T-cell (primary cell): Measurements from ENCODE around the gene RGS18. TPM values are rescaled to one million over a fixed set of nuclear protein-coding genes. Genes with fewer than 3 reads are reported as not detected.
"Not testable (repeated sequence)": the region's sequence is repeated elsewhere in the genome, so short reads cannot be mapped to it uniquely, and the experiment has no call there.

ENCODE experiments used
- ATAC-seq, 4 experiments: fragments of 200-7000 bp in 3 of 4; fragments of 150-1000 bp in 1 of 4; cut with Tn5 transposase; replicated peaks in 1 of 4; 1 replicate in 3 of 4; 2 replicates in 1 of 4; pipeline ENCODE4 v1.10.0; 2021; ENCODE audit warnings: moderate library complexity in 3 of 4, mild to moderate bottlenecking in 2 of 4, moderate number of reproducible peaks in 1 of 4
- CTCF ChIA-PET, 2 donors: fragments of 300-600 bp; sonication (Branson Sonifier 250); formaldehyde crosslinking; loops; one replicate each; lab custom pipeline; 2022; ENCODE audit warnings: antibody characterized with exemption in 2 of 2; lab: Charles Lee
- POLR2A ChIA-PET, 2 donors: fragments of 300-600 bp; sonication (Branson Sonifier 250); formaldehyde crosslinking; loops; one replicate each; lab custom pipeline; 2022; ENCODE audit warnings: antibody characterized with exemption in 2 of 2; lab: Charles Lee
- DNase-seq, 35 experiments: peaks; one replicate each; pipeline versions ENCODE4 v3.0.0 to v3.0.0-alpha.2; 2013 to 2023
- H3K27ac ChIP-seq: one replicate; pipeline ENCODE4 v1.5.1; 2013; ENCODE audit warnings: low read length
- H3K27me3 ChIP-seq, 2 experiments: replicated peaks in 1 of 2; 1 replicate in 1 of 2; 2 replicates in 1 of 2; pipeline versions ENCODE4 v1.6.1 to v1.7.0; 2013; ENCODE audit warnings: low read length in 1 of 2, mixed read lengths in 1 of 2; ENCODE audit not compliant: control insufficient read depth in 2 of 2, insufficient read depth in 2 of 2; ENCODE audit errors: extremely low read depth in 1 of 2
- H3K36me3 ChIP-seq, 2 donors: 1 replicate in 1 of 2; 2 replicates in 1 of 2; pipeline versions ENCODE4 v1.6.1 to v1.7.0; 2013; ENCODE audit warnings: low read length in 1 of 2; ENCODE audit not compliant: control insufficient read depth in 2 of 2, insufficient read depth in 1 of 2; ENCODE audit errors: extremely low read depth in 1 of 2
- H3K4me1 ChIP-seq, 2 experiments: 1 replicate in 1 of 2; 2 replicates in 1 of 2; pipeline versions ENCODE4 v1.6.1 to v1.7.0; 2013; ENCODE audit warnings: low read length in 2 of 2, mixed read lengths in 1 of 2; ENCODE audit not compliant: insufficient read depth in 2 of 2, control insufficient read depth in 1 of 2; ENCODE audit errors: extremely low read depth in 1 of 2
- H3K4me3 ChIP-seq, 2 donors: 1 replicate in 1 of 2; 2 replicates in 1 of 2; pipeline versions ENCODE4 v1.5.1 to v1.7.0; 2013; ENCODE audit warnings: mild to moderate bottlenecking in 2 of 2, low read length in 1 of 2, moderate library complexity in 1 of 2; ENCODE audit not compliant: control insufficient read depth in 1 of 2; ENCODE audit errors: extremely low read depth in 1 of 2
- H3K9me3 ChIP-seq: 2 replicates; pipeline ENCODE4 v1.7.0; 2013
- H3K27ac Mint-ChIP-seq, 2 donors: one replicate each; pipeline ENCODE4 v1.8.0; 2020 to 2021; ENCODE audit warnings: mild to moderate bottlenecking in 2 of 2, mixed read lengths in 2 of 2
- H3K27me3 Mint-ChIP-seq, 2 donors: one replicate each; pipeline ENCODE4 v1.8.0; 2021 to 2022; ENCODE audit warnings: mixed read lengths in 2 of 2
- H3K36me3 Mint-ChIP-seq: one replicate; pipeline ENCODE4 v1.8.0; 2021; ENCODE audit warnings: mixed read lengths
- H3K4me1 Mint-ChIP-seq, 3 donors: one replicate each; pipeline ENCODE4 v1.8.0; 2020 to 2022; ENCODE audit warnings: mixed read lengths in 3 of 3, mild to moderate bottlenecking in 1 of 3
- H3K4me3 Mint-ChIP-seq, 3 donors: one replicate each; pipeline ENCODE4 v1.8.0; 2020 to 2022; ENCODE audit warnings: mild to moderate bottlenecking in 3 of 3, mixed read lengths in 3 of 3, moderate library complexity in 3 of 3
- H3K9me3 Mint-ChIP-seq, 3 donors: one replicate each; pipeline ENCODE4 v1.8.0; 2020 to 2022; ENCODE audit warnings: mixed read lengths in 3 of 3
- whole genome bisulfite sequencing: methylation state at CpG from one replicate; pipeline ENCODE4 v1.1.5; 2013; ENCODE audit warnings: missing lambda C conversion rate; ENCODE audit not compliant: insufficient coverage; 5-methylcytosine and 5-hydroxymethylcytosine counted together
- total RNA-seq, 35 experiments: library from RNA in 6 of 35; stranded (reverse) in 6 of 35; fragments of 120-200 nt in 1 of 35; gene quantifications; one replicate each; pipeline versions ENCODE4 v1.2.1 to v1.2.4 and lab custom pipeline; 2013 to 2026

The RGS18 gene
- total RNA-seq, 5 donors from 2014 or later (not counting 1 experiment from before 2014, with no cell fraction given): 0.53 to 2.5 (median 0.72) TPM

DNA sequence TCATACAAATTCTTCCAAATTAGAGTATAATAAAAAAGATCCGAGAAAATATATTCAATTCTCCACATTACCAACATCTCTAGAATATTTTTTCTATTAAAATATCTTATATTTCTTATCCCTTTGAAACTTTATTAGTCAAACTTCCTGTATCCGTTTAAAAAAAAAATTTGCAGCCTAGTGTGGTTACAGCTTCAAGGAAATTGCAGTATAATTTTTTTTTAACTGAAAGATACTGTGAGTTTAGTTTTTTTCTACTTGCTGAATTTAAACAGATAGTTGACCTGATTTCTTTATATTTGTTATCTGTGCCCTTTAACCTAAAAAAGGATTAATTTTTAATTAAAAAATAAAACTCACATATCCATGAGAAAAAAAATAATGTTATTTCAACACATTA, 1.5 kb downstream of the RGS18 start:
- H3K36me3 Mint-ChIP-seq: no peaks in the 10 kb centered on the region
- no peak overlapping the region for H3K4me3 Mint-ChIP-seq
- CTCF ChIA-PET: no interaction called here
- peaks cover 0 to 2% (median 0%) of the 10 kb centered on the region in 3 donors for H3K9me3 Mint-ChIP-seq
- WGBS: no CpG with 5 or more reads among the region's 2 CpGs
- no peaks in the 10 kb centered on the region for H3K27me3 ChIP-seq
- H3K9me3 ChIP-seq: no peaks in the 10 kb centered on the region
- no peaks in the 10 kb centered on the region for H3K36me3 ChIP-seq
- no peaks in the 10 kb centered on the region for H3K4me1 Mint-ChIP-seq
- H3K4me1 ChIP-seq: peaks cover 0 to 10% of the 10 kb centered on the region in 2 experiments
- H3K27me3 Mint-ChIP-seq: no peaks in the 10 kb centered on the region
- POLR2A ChIA-PET: no interaction called here
- DNase-seq (no peak), ATAC-seq (no peak)
- H3K27ac Mint-ChIP-seq: no peak overlapping the region
- H3K27ac ChIP-seq: no peak overlapping the region
- no peak overlapping the region for H3K4me3 ChIP-seq

DNA sequence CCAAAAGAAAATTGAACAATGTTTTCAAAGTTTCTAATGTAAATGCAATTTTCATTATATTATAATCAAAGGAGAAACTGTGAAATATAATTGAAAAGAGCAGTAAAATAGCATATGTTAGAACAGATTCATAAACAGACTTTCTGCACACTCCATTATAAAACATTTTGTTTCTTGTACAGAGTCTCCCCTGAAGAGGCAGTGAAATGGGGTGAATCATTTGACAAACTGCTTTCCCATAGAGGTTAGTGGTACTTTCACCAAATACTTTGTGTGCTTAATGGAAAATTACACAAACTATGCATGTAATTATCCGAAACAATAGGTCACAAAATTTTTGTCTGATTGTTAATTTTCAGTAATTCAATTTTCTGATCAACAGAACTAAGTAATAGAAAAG, 1.9 kb downstream of the RGS18 start:
- H3K4me1 ChIP-seq: peaks cover 0 to 10% of the 10 kb centered on the region in 2 experiments
- Mint-ChIP-seq H3K9me3 (peaks cover under 1 to 4% (median 1%) of the 10 kb centered on the region in 3 donors), H3K27ac (no peak overlapping the region), H3K36me3 (no peaks in the 10 kb centered on the region), H3K27me3 (no peaks in the 10 kb centered on the region), H3K4me3 (no peak overlapping the region), H3K4me1 (no peaks in the 10 kb centered on the region)
- H3K4me3 ChIP-seq: no peak overlapping the region
- ChIA-PET CTCF (no interaction called here), POLR2A (interaction anchor here in 1 of 2 donors (0.7 kb wide), 1 partner anchor 11 kb away, joined by 4 read pairs; no protein-coding TSS in a partner anchor)
- H3K27me3 ChIP-seq: no peaks in the 10 kb centered on the region
- no peak overlapping the region for H3K27ac ChIP-seq
- no peaks in the 10 kb centered on the region for H3K9me3 ChIP-seq
- DNase-seq (no peak), ATAC-seq (no peak)
- H3K36me3 ChIP-seq: no peaks in the 10 kb centered on the region
- WGBS: no CpG with 5 or more reads among the region's 1 CpG

DNA sequence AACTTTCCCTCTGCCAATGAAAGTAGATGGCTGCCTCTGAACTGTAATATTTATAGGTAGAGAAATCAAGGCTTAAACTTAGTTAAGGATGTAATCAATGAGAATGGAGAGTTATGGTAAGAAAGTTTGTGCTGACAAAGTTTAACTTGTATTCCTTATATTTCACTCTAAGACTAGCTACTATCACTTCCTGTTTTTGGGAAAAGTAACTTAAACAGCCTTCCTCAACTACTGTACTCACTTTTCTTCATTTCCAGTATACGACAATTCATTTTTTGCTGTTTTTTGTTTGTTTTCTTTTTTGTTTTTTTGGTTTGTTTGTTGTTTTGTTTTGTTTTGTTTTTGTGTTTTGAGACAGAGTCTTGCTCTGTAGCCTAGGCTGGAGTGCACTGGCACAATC, 3.7 kb downstream of the RGS18 start:
- Mint-ChIP-seq H3K9me3 (peaks cover 4 to 9% (median 8%) of the 10 kb centered on the region in 3 donors), H3K4me3 (no peak overlapping the region), H3K27me3 (no peaks in the 10 kb centered on the region), H3K4me1 (no peaks in the 10 kb centered on the region), H3K27ac (no peak overlapping the region), H3K36me3 (no peaks in the 10 kb centered on the region)
- CTCF ChIA-PET: no interaction called here
- no CpG with 5 or more reads among the region's 1 CpG for WGBS
- H3K4me3 ChIP-seq: no peak overlapping the region
- H3K4me1 ChIP-seq: peaks cover 0 to 10% of the 10 kb centered on the region in 2 experiments
- DNase-seq: no peak
- POLR2A ChIA-PET: no interaction called here
- no peak overlapping the region for H3K27ac ChIP-seq
- H3K9me3 ChIP-seq: no peaks in the 10 kb centered on the region
- H3K27me3 ChIP-seq: no peaks in the 10 kb centered on the region
- no peaks in the 10 kb centered on the region for H3K36me3 ChIP-seq
- no peak for ATAC-seq

DNA sequence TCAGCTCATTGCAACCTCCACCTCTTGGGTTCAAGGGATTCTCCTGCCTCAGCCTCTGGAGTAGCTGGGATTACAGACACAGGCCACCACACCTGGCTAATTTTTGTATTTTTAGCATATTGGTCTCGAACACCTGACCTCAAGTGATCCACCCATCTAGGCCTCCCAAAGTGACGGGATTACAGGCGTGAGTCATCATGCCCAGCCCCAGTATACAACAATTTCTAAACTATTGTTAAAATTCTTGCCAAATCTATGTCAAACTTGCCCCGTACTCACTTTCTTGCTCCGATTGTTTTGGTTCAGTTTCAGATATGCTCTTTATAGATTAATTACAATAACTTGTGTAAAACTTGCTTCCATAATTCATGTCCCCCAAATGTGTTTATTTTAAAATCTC, 4.1 kb downstream of the RGS18 start:
- Histone ChIP-seq H3K36me3 (no peaks in the 10 kb centered on the region), H3K4me3 (no peak overlapping the region), H3K27me3 (no peaks in the 10 kb centered on the region), H3K27ac (no peak overlapping the region), H3K4me1 (peaks cover 0 to 10% of the 10 kb centered on the region in 2 experiments), H3K9me3 (no peaks in the 10 kb centered on the region)
- ATAC-seq (no peak), DNase-seq (no peak)
- CTCF ChIA-PET: no interaction called here
- no CpG with 5 or more reads among the region's 5 CpGs for WGBS
- no peaks in the 10 kb centered on the region for H3K4me1 Mint-ChIP-seq
- peaks cover 4 to 10% (median 8%) of the 10 kb centered on the region in 3 donors for H3K9me3 Mint-ChIP-seq
- H3K27ac Mint-ChIP-seq: no peak overlapping the region
- no peaks in the 10 kb centered on the region for H3K27me3 Mint-ChIP-seq
- POLR2A ChIA-PET: no interaction called here
- no peaks in the 10 kb centered on the region for H3K36me3 Mint-ChIP-seq
- no peak overlapping the region for H3K4me3 Mint-ChIP-seq

DNA sequence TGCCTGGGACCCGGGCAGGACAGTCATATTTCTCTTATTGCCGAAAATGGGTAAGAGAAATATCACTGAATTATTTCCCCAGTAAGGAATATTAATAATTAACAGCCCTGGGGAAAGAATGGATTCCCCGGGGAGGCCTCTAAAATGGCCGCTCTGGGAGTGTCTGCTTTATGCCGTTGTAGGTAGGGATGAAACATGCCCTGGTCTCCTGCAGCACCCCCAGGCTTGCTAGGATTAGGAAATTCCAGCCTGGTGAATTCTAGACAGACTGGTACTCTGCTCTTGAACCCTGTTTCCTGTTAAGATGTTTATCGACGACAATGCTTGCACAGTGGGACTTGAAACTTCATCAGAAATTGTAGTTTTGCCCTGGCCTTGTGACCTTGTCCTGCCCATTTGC, 6.7 kb downstream of the RGS18 start:
- H3K27ac ChIP-seq, H3K9me3 ChIP-seq, H3K4me1 ChIP-seq, DNase-seq, ATAC-seq, H3K27ac Mint-ChIP-seq, CTCF ChIA-PET, H3K36me3 Mint-ChIP-seq, H3K27me3 Mint-ChIP-seq, H3K4me1 Mint-ChIP-seq, H3K4me3 ChIP-seq, H3K36me3 ChIP-seq, POLR2A ChIA-PET, H3K9me3 Mint-ChIP-seq, H3K27me3 ChIP-seq, H3K4me3 Mint-ChIP-seq: not testable (repeated sequence)
- WGBS: 63% methylated on average over 3 of the region's 7 CpGs

DNA sequence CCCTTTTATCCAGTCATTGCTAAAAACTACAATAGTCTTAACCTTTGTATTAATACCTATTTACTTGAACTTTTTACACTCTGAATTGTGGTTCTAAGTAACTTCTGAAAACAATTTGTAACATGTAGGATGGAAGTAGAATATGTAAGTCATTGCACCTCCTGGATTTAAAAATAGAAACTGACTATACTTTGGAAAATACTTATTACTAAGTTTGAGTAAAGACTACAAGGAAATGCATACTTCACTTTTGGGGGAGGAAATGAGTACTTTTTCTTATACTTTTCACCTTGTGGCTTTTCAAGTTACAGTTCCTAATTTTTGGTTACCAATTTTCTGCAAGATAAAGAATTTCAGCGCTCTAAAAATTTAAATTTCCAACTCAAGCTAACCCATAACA, 8.7 kb downstream of the RGS18 start:
- POLR2A ChIA-PET: no interaction called here
- H3K4me1 ChIP-seq: peaks cover 0 to 6% of the 10 kb centered on the region in 2 experiments
- CTCF ChIA-PET: no interaction called here
- peaks cover 8 to 10% (median 9%) of the 10 kb centered on the region in 3 donors for H3K9me3 Mint-ChIP-seq
- no CpG with 5 or more reads among the region's 1 CpG for WGBS
- H3K36me3 ChIP-seq: no peaks in the 10 kb centered on the region
- DNase-seq (no peak), ATAC-seq (no peak)
- H3K4me3 Mint-ChIP-seq: no peak overlapping the region
- H3K27ac ChIP-seq: no peak overlapping the region
- no peaks in the 10 kb centered on the region for H3K9me3 ChIP-seq
- no peak overlapping the region for H3K4me3 ChIP-seq
- no peaks in the 10 kb centered on the region for H3K4me1 Mint-ChIP-seq
- H3K36me3 Mint-ChIP-seq: no peaks in the 10 kb centered on the region
- H3K27me3 Mint-ChIP-seq: no peaks in the 10 kb centered on the region
- no peaks in the 10 kb centered on the region for H3K27me3 ChIP-seq
- H3K27ac Mint-ChIP-seq: no peak overlapping the region
